CD4-positive, alpha-beta memory T cell (primary cell): ENCODE results near the gene PSMC2. TPM values are rescaled to one million over a fixed set of nuclear protein-coding genes. Genes with fewer than 3 reads are reported as not detected.

Source experiments
- CTCF ChIA-PET: fragments of 350-600 bp; sonication (Branson Sonifier 250); formaldehyde crosslinking; loops from one replicate; lab custom pipeline; 2021; ENCODE audit warnings: inconsistent platforms; ENCODE audit not compliant: partially characterized antibody; lab: Charles Lee
- POLR2A ChIA-PET: fragments of 350-600 bp; sonication (Branson Sonifier 250); formaldehyde crosslinking; loops from one replicate; lab custom pipeline; 2021; ENCODE audit not compliant: partially characterized antibody; lab: Charles Lee
- DNase-seq, 5 donors: peaks; one replicate each; pipeline versions ENCODE4 v3.0.0 to v3.0.0-alpha.2; 2020 to 2022; ENCODE audit warnings: mixed read lengths in 1 of 5
- H3K27ac ChIP-seq: one replicate; pipeline ENCODE4 v1.7.0; 2013; ENCODE audit warnings: low read depth, low read length
- H3K27me3 ChIP-seq: 2 replicates; pipeline ENCODE4 v1.7.0; 2013; ENCODE audit warnings: mild to moderate bottlenecking, low read length, moderate library complexity; ENCODE audit not compliant: insufficient read depth
- H3K36me3 ChIP-seq: 2 replicates; pipeline ENCODE4 v1.7.0; 2013; ENCODE audit warnings: mild to moderate bottlenecking, low read length, moderate library complexity; ENCODE audit not compliant: insufficient read depth
- H3K4me1 ChIP-seq: 2 replicates; pipeline ENCODE4 v1.7.0; 2013; ENCODE audit warnings: mild to moderate bottlenecking, low read length, moderate library complexity; ENCODE audit not compliant: insufficient read depth
- H3K4me3 ChIP-seq, 2 donors: one replicate each; pipeline ENCODE4 v1.7.0; 2013; ENCODE audit warnings: low read length in 2 of 2, mild to moderate bottlenecking in 1 of 2
- H3K9me3 ChIP-seq, 2 donors: one replicate each; pipeline ENCODE4 v1.7.0; 2013; ENCODE audit warnings: low read length in 2 of 2, control low read depth in 1 of 2; ENCODE audit not compliant: control insufficient read depth in 1 of 2
- H3K27ac Mint-ChIP-seq, 7 donors: one replicate each; pipeline ENCODE4 v1.8.0; 2020 to 2021; ENCODE audit warnings: mixed read lengths in 7 of 7, mild to moderate bottlenecking in 6 of 7, inconsistent platforms in 3 of 7, moderate library complexity in 3 of 7
- H3K27me3 Mint-ChIP-seq, 2 donors: one replicate each; pipeline ENCODE4 v1.8.0; 2020 to 2021; ENCODE audit warnings: mixed read lengths in 2 of 2
- H3K36me3 Mint-ChIP-seq, 2 donors: one replicate each; pipeline ENCODE4 v1.8.0; 2020 to 2021; ENCODE audit warnings: mixed read lengths in 2 of 2, inconsistent platforms in 1 of 2, mild to moderate bottlenecking in 1 of 2
- H3K4me1 Mint-ChIP-seq, 4 donors: one replicate each; pipeline ENCODE4 v1.8.0; 2020 to 2021; ENCODE audit warnings: mixed read lengths in 4 of 4, mild to moderate bottlenecking in 1 of 4
- H3K4me3 Mint-ChIP-seq, 8 donors: one replicate each; pipeline ENCODE4 v1.8.0; 2020 to 2021; ENCODE audit warnings: mixed read lengths in 8 of 8, mild to moderate bottlenecking in 7 of 8, moderate library complexity in 6 of 8, inconsistent platforms in 3 of 8
- H3K9me3 Mint-ChIP-seq, 8 donors: one replicate each; pipeline ENCODE4 v1.8.0; 2020 to 2021; ENCODE audit warnings: mixed read lengths in 8 of 8, mild to moderate bottlenecking in 5 of 8, inconsistent platforms in 3 of 8, moderate library complexity in 1 of 8
- intact Hi-C: fragments of 100-400 bp; cut with micrococcal nuclease; formaldehyde crosslinking; loops from one replicate; pipeline ENCODE4 v1.15.1; 2023
- polyA plus RNA-seq, 2 donors: library from polyadenylated mRNA; unstranded; fragments of 300-500 nt; fragmentation: Illumina TruSeq; gene quantifications; one replicate each; pipeline ENCODE4 v1.2.3, GENCODE V29; 2021
- total RNA-seq, 2 experiments: library from RNA; stranded (reverse); gene quantifications; one replicate each; pipeline ENCODE4 v1.2.3, GENCODE V29; 2021

Gene PSMC2
- total and polyA plus RNA-seq, 4 experiments from 2014 or later, result 68.2 to 169 (median 101) TPM

DNA sequence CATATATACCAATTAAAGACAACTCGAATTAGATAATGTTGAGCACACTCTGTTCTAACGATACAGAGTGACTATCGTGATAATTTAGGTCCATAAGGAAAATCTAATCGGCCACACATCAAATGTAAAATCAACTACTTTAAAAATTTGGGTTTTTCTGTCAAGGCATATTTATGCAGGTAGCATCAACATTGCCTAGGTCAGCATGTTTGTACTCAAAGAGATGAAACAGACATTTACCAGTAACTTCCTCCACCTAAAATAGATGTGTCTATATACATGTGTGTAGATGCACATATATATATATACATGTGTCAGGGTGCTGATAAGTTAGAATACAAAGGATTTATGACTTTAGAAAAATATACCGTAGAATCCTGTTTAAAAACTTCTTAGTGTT, 22.0 kb downstream of the PSMC2 start:
- CTCF ChIA-PET, result no interaction called here
- no peak overlapping the region for H3K27ac Mint-ChIP-seq
- no peak for DNase-seq
- Histone ChIP-seq H3K27me3 (no peaks in the 10 kb centered on the region), H3K27ac (no peak overlapping the region), H3K4me1 (peaks cover 6% of the 10 kb centered on the region), H3K4me3 (no peak overlapping the region), H3K9me3 (no peaks in the 10 kb centered on the region), H3K36me3 (peaks cover 48% of the 10 kb centered on the region)
- peaks cover 10 to 17% (median 13%) of the 10 kb centered on the region in 4 donors for H3K4me1 Mint-ChIP-seq
- H3K36me3 Mint-ChIP-seq, result peaks cover 34 to 45% of the 10 kb centered on the region in 2 donors
- intact Hi-C loops, result no loop called here
- POLR2A ChIA-PET, result no interaction called here
- H3K27me3 Mint-ChIP-seq, result no peaks in the 10 kb centered on the region
- H3K9me3 Mint-ChIP-seq, result no peaks in the 10 kb centered on the region
- H3K4me3 Mint-ChIP-seq, result no peak overlapping the region

GRCh38 chr7:103373866-103374643, 26.6 kb downstream of the PSMC2 start:
- Histone ChIP-seq H3K4me3 (no peak overlapping the region), H3K27ac (no peak overlapping the region), H3K36me3 (peaks cover 8% of the 10 kb centered on the region), H3K27me3 (no peaks in the 10 kb centered on the region), H3K4me1 (peaks cover 6% of the 10 kb centered on the region), H3K9me3 (no peaks in the 10 kb centered on the region)
- ChIA-PET POLR2A (no interaction called here), CTCF (no interaction called here)
- Mint-ChIP-seq H3K4me1 (peaks cover 10 to 17% (median 13%) of the 10 kb centered on the region in 4 donors), H3K36me3 (peaks cover 6 to 10% of the 10 kb centered on the region in 2 donors), H3K27ac (peak overlapping the region in 6 of 7 donors; percentile 7 to 76 (median 58)), H3K27me3 (peaks cover 0 to 4% of the 10 kb centered on the region in 2 donors), H3K4me3 (peak overlapping the region in 2 of 8 donors; percentile 26 to 33), H3K9me3 (no peaks in the 10 kb centered on the region)
- peak in 1 of 5 donors; percentile 3 for DNase-seq
- intact Hi-C loops, result no loop called here

- Histone ChIP-seq H3K9me3 (no peaks in the 10 kb centered on the region), H3K4me3 (no peak overlapping the region), H3K27me3 (no peaks in the 10 kb centered on the region), H3K36me3 (no peaks in the 10 kb centered on the region), H3K4me1 (peaks cover under 1% of the 10 kb centered on the region), H3K27ac (no peak overlapping the region)
- ChIA-PET POLR2A (no interaction called here), CTCF (interaction anchor here (0.7 kb wide), 1 partner anchor 25 kb away, joined by 3 read pairs; no protein-coding TSS in a partner anchor)
- Mint-ChIP-seq H3K4me1 (no peaks in the 10 kb centered on the region), H3K36me3 (no peaks in the 10 kb centered on the region), H3K27ac (peak overlapping the region in 1 of 7 donors; percentile 33), H3K4me3 (no peak overlapping the region), H3K9me3 (no peaks in the 10 kb centered on the region), H3K27me3 (peaks cover 0 to 4% of the 10 kb centered on the region in 2 donors)
- DNase-seq, result no peak
- intact Hi-C loops, result no loop called here
Observed at GRCh38 chr7:103379270-103379975, 32.0 kb downstream of the PSMC2 start.

- POLR2A ChIA-PET, result no interaction called here
- no peak overlapping the region for H3K27ac Mint-ChIP-seq
- CTCF ChIA-PET, result interaction anchor here (0.7 kb wide), 1 partner anchor 24 kb away, joined by 3 read pairs; no protein-coding TSS in a partner anchor
Observed at GRCh38 chr7:103380395-103381191, 33.1 kb downstream of the PSMC2 start.

GRCh38 chr7:103381280-103382031, 34.0 kb downstream of the PSMC2 start:
- ChIA-PET CTCF (no interaction called here), POLR2A (no interaction called here)
- H3K9me3 ChIP-seq, result no peaks in the 10 kb centered on the region

More at GRCh38 chr7:103380395-103381191, 33.1 kb downstream of the PSMC2 start:
- intact Hi-C loops, result no loop called here
- H3K36me3 Mint-ChIP-seq, result no peaks in the 10 kb centered on the region
- no peak for DNase-seq
- H3K27me3 Mint-ChIP-seq, result peaks cover 0 to 6% of the 10 kb centered on the region in 2 donors
- Histone ChIP-seq H3K36me3 (no peaks in the 10 kb centered on the region), H3K4me1 (no peaks in the 10 kb centered on the region), H3K27ac (no peak overlapping the region), H3K27me3 (no peaks in the 10 kb centered on the region), H3K4me3 (no peak overlapping the region), H3K9me3 (no peaks in the 10 kb centered on the region)
- no peaks in the 10 kb centered on the region for H3K4me1 Mint-ChIP-seq
- no peaks in the 10 kb centered on the region for H3K9me3 Mint-ChIP-seq
- no peak overlapping the region for H3K4me3 Mint-ChIP-seq

DNA sequence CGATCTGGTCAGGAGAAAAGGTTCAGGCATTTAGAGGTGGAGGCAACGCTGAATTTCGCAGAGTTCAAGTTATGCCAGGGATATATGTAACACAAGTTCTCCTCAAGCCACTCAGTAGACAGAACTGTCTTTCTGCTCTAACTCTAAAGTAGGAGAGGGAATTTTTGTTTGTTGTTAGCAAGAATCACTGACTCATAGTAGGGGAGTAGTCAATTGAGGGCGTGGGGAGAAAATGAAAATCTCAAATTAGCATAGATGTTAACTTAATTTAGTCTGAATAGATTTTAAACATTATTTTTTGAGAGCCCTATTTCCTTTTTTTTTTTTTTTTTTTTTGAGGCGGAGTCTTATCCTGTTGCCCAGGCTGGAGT, 34.6 kb downstream of the PSMC2 start:
- ChIA-PET CTCF (no interaction called here), POLR2A (no interaction called here)
- Histone ChIP-seq H3K27me3 (no peaks in the 10 kb centered on the region), H3K4me3 (no peak overlapping the region), H3K9me3 (no peaks in the 10 kb centered on the region), H3K4me1 (no peaks in the 10 kb centered on the region), H3K27ac (no peak overlapping the region), H3K36me3 (no peaks in the 10 kb centered on the region)
- no peak overlapping the region for H3K4me3 Mint-ChIP-seq
- intact Hi-C loops, result no loop called here
- no peaks in the 10 kb centered on the region for H3K36me3 Mint-ChIP-seq
- H3K27me3 Mint-ChIP-seq, result peaks cover 0 to 6% of the 10 kb centered on the region in 2 donors
- no peak for DNase-seq
- H3K27ac Mint-ChIP-seq, result no peak overlapping the region
- no peaks in the 10 kb centered on the region for H3K9me3 Mint-ChIP-seq
- no peaks in the 10 kb centered on the region for H3K4me1 Mint-ChIP-seq

More at GRCh38 chr7:103381280-103382031, 34.0 kb downstream of the PSMC2 start:
- Mint-ChIP-seq H3K4me1 (no peaks in the 10 kb centered on the region), H3K36me3 (no peaks in the 10 kb centered on the region), H3K9me3 (no peaks in the 10 kb centered on the region), H3K4me3 (no peak overlapping the region), H3K27me3 (peaks cover 0 to 6% of the 10 kb centered on the region in 2 donors), H3K27ac (no peak overlapping the region)
- H3K36me3 ChIP-seq, result no peaks in the 10 kb centered on the region
- no peaks in the 10 kb centered on the region for H3K4me1 ChIP-seq
- no peak for DNase-seq
- H3K27ac ChIP-seq, result no peak overlapping the region
- no peaks in the 10 kb centered on the region for H3K27me3 ChIP-seq
- intact Hi-C loops, result no loop called here
- H3K4me3 ChIP-seq, result no peak overlapping the region
